ENCODE measurements around the gene TMEM184C.

Gene TMEM184C

DNA sequence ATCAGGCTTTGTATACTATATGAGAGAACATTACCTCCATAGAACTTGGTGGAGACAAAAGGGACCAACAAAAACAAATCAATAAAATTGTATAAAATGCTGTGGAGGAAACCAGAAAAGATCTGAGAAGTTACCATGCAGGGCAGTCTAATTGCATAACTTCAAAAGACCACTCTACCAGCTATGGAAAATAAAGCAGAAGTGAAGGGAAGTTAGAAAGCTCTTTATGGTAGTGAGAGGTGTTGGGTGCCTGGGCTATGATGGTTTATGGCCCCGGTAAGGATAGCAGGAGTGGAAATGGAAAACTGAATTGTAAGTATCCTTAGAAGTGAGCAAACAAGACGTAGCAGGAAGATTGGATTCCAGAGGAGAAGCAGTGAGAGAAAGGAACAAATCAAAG, 3.1 kb downstream of the TMEM184C start:
- ATAC-seq: no peak

DNA sequence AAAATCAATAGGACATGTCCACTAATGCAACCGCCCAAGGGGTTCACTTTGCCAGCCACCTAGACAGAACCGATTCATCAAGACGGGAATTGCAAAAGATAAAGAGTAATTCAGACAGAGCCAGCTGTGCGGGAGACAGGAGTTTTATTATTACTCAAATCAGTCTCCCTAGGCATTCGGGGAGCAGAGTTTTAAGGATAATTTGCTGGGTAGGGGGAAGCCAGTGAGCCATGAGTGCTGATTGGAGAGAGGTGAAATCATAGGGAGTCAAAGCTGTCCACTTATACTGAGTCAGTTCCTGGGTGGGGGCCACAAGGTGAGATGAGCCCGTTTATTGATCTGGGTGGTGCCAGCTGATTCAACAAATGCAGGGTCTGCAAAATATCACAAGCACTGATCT, 8.5 kb downstream of the TMEM184C start:
- no peak for ATAC-seq
- TF ChIP-seq SNAI2 (CRISPR knock-in tag; IDR thresholded peaks at IDR 0.05): no peak
- no peak for TF ChIP-seq TCF4 (CRISPR knock-in tag; IDR thresholded peaks at IDR 0.05; ENCODE audit: borderline replicate concordance)
- TF ChIP-seq ZFP3 (CRISPR knock-in tag; IDR thresholded peaks at IDR 0.05): no peak
- TF ChIP-seq ARNTL (CRISPR knock-in tag; IDR thresholded peaks at IDR 0.05; ENCODE audit: borderline replicate concordance, low read depth): no peak
- no peak for TF ChIP-seq ZNF8 (CRISPR knock-in tag; IDR thresholded peaks at IDR 0.05)
- TF ChIP-seq TOX (CRISPR knock-in tag; IDR thresholded peaks at IDR 0.05; ENCODE audit: borderline replicate concordance): no peak
- no peak for TF ChIP-seq ESRRG (CRISPR knock-in tag; IDR thresholded peaks at IDR 0.05)
- TF ChIP-seq ZFP30 (CRISPR knock-in tag; IDR thresholded peaks at IDR 0.05): no peak
- TF ChIP-seq ZC3H10 (CRISPR knock-in tag; IDR thresholded peaks at IDR 0.05): no peak
- TF ChIP-seq ZNF70 (CRISPR knock-in tag; IDR thresholded peaks at IDR 0.05): no peak
- TF ChIP-seq, protein P1, sequence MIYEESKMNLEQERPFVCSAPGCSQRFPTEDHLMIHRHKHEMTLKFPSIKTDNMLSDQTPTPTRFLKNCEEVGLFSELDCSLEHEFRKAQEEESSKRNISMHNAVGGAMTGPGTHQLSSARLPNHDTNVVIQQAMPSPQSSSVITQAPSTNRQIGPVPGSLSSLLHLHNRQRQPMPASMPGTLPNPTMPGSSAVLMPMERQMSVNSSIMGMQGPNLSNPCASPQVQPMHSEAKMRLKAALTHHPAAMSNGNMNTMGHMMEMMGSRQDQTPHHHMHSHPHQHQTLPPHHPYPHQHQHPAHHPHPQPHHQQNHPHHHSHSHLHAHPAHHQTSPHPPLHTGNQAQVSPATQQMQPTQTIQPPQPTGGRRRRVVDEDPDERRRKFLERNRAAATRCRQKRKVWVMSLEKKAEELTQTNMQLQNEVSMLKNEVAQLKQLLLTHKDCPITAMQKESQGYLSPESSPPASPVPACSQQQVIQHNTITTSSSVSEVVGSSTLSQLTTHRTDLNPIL (CRISPR knock-in tag; IDR thresholded peaks at IDR 0.05; ENCODE audit: low read depth): no peak

More for the DNA sequence above, 3.1 kb downstream of the TMEM184C start:
- TF ChIP-seq, protein P2, sequence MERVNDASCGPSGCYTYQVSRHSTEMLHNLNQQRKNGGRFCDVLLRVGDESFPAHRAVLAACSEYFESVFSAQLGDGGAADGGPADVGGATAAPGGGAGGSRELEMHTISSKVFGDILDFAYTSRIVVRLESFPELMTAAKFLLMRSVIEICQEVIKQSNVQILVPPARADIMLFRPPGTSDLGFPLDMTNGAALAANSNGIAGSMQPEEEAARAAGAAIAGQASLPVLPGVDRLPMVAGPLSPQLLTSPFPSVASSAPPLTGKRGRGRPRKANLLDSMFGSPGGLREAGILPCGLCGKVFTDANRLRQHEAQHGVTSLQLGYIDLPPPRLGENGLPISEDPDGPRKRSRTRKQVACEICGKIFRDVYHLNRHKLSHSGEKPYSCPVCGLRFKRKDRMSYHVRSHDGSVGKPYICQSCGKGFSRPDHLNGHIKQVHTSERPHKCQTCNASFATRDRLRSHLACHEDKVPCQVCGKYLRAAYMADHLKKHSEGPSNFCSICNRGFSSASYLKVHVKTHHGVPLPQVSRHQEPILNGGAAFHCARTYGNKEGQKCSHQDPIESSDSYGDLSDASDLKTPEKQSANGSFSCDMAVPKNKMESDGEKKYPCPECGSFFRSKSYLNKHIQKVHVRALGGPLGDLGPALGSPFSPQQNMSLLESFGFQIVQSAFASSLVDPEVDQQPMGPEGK (CRISPR knock-in tag; IDR thresholded peaks at IDR 0.05; ENCODE audit: borderline replicate concordance): no peak
- no peak for TF ChIP-seq ZNF70 (CRISPR knock-in tag; IDR thresholded peaks at IDR 0.05)
- TF ChIP-seq OSR1 (CRISPR knock-in tag; IDR thresholded peaks at IDR 0.05): no peak
- no peak for TF ChIP-seq TOX (CRISPR knock-in tag; IDR thresholded peaks at IDR 0.05; ENCODE audit: borderline replicate concordance)
- no peak for TF ChIP-seq GLIS3 (CRISPR knock-in tag; IDR thresholded peaks at IDR 0.05)
- TF ChIP-seq, protein P3, sequence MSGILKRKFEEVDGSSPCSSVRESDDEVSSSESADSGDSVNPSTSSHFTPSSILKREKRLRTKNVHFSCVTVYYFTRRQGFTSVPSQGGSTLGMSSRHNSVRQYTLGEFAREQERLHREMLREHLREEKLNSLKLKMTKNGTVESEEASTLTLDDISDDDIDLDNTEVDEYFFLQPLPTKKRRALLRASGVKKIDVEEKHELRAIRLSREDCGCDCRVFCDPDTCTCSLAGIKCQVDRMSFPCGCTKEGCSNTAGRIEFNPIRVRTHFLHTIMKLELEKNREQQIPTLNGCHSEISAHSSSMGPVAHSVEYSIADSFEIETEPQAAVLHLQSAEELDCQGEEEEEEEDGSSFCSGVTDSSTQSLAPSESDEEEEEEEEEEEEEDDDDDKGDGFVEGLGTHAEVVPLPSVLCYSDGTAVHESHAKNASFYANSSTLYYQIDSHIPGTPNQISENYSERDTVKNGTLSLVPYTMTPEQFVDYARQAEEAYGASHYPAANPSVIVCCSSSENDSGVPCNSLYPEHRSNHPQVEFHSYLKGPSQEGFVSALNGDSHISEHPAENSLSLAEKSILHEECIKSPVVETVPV (CRISPR knock-in tag; IDR thresholded peaks at IDR 0.05): no peak
- no peak for TF ChIP-seq ZC3H10 (CRISPR knock-in tag; IDR thresholded peaks at IDR 0.05)
- no peak for TF ChIP-seq PPARA (CRISPR knock-in tag; IDR thresholded peaks at IDR 0.05; ENCODE audit: borderline replicate concordance)
- TF ChIP-seq, protein P4, sequence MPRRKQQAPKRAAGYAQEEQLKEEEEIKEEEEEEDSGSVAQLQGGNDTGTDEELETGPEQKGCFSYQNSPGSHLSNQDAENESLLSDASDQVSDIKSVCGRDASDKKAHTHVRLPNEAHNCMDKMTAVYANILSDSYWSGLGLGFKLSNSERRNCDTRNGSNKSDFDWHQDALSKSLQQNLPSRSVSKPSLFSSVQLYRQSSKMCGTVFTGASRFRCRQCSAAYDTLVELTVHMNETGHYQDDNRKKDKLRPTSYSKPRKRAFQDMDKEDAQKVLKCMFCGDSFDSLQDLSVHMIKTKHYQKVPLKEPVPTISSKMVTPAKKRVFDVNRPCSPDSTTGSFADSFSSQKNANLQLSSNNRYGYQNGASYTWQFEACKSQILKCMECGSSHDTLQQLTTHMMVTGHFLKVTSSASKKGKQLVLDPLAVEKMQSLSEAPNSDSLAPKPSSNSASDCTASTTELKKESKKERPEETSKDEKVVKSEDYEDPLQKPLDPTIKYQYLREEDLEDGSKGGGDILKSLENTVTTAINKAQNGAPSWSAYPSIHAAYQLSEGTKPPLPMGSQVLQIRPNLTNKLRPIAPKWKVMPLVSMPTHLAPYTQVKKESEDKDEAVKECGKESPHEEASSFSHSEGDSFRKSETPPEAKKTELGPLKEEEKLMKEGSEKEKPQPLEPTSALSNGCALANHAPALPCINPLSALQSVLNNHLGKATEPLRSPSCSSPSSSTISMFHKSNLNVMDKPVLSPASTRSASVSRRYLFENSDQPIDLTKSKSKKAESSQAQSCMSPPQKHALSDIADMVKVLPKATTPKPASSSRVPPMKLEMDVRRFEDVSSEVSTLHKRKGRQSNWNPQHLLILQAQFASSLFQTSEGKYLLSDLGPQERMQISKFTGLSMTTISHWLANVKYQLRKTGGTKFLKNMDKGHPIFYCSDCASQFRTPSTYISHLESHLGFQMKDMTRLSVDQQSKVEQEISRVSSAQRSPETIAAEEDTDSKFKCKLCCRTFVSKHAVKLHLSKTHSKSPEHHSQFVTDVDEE (CRISPR knock-in tag; IDR thresholded peaks at IDR 0.05): no peak
- no peak for TF ChIP-seq CSDC2 (CRISPR knock-in tag; IDR thresholded peaks at IDR 0.05)
- no peak for TF ChIP-seq ZFP30 (CRISPR knock-in tag; IDR thresholded peaks at IDR 0.05)
- TF ChIP-seq, protein P1 (CRISPR knock-in tag; IDR thresholded peaks at IDR 0.05; ENCODE audit: low read depth): no peak
- TF ChIP-seq ISL1 (CRISPR knock-in tag; IDR thresholded peaks at IDR 0.05): no peak
- TF ChIP-seq ZNF8 (CRISPR knock-in tag; IDR thresholded peaks at IDR 0.05): no peak
- no peak for TF ChIP-seq BACH2 (CRISPR knock-in tag; IDR thresholded peaks at IDR 0.05; ENCODE audit: borderline replicate concordance)
- no peak for TF ChIP-seq ZNF565 (CRISPR knock-in tag; conservative IDR thresholded peaks at IDR 0.05; ENCODE audit: low read depth)
- TF ChIP-seq TCF4 (CRISPR knock-in tag; IDR thresholded peaks at IDR 0.05; ENCODE audit: borderline replicate concordance): no peak
- TF ChIP-seq, protein P5, sequence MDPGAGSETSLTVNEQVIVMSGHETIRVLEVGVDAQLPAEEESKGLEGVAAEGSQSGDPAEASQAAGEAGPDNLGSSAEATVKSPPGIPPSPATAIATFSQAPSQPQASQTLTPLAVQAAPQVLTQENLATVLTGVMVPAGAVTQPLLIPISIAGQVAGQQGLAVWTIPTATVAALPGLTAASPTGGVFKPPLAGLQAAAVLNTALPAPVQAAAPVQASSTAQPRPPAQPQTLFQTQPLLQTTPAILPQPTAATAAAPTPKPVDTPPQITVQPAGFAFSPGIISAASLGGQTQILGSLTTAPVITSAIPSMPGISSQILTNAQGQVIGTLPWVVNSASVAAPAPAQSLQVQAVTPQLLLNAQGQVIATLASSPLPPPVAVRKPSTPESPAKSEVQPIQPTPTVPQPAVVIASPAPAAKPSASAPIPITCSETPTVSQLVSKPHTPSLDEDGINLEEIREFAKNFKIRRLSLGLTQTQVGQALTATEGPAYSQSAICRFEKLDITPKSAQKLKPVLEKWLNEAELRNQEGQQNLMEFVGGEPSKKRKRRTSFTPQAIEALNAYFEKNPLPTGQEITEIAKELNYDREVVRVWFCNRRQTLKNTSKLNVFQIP (CRISPR knock-in tag; IDR thresholded peaks at IDR 0.05; ENCODE audit: borderline replicate concordance, low read depth): no peak
- no peak for TF ChIP-seq RARB (CRISPR knock-in tag; IDR thresholded peaks at IDR 0.05)
